ENCODE data around the gene MT2A.

DNA sequence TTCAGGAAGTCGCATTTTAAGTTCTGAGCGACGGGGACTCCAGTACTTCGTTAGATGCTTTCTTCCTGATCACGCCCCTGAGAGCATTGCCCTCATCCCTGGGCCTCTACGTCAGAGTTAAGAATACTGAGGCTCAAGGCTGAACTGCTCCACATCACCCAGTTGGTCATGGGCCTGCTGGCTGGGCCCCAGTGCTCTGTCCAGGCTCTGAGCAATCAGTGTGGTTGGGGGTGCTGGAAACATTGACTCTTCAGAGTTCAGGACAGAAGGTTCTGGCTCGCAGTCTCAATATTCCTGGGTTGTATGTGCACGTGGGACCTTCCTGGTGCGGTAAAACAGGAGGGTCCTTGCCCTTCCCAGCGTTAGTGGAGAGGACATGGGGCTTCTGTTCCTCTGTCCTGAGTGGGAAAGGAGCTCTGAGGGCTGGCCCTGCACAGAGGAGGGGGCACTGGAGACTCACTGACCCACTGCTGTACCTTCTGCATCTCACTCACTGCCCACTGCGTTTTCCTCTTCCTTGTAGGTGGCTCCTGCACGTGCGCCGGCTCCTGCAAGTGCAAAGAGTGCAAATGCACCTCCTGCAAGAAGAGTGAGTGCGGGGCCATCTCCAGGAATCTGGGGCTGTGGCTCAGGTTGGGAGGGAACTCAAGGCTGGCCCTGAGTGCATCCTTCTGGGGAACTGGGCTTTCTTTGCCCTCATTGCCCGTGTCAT is 17.7 kb downstream of the MT2A start:
- TF ChIP-seq POLR2A (IDR thresholded peaks at IDR 0.05; ENCODE audit: low read length) (no peak), GATA1 (IDR thresholded peaks at IDR 0.05; ENCODE audit: low read depth, low read length) (no peak)
